Skeletal muscle tissue (tissue), 4 donors: ENCODE data around the gene CWF19L1. TPM values are rescaled to one million over a fixed set of nuclear protein-coding genes. Genes with fewer than 3 reads are reported as not detected.
A peak's percentile ranks its signal among the peaks of the same experiment; 100 is the strongest.

ENCODE experiments used
- H3K27ac ChIP-seq: one replicate; pipeline ENCODE4 v1.7.0; 2013; ENCODE audit warnings: mild to moderate bottlenecking, low read depth, low read length, inconsistent platforms
- H3K27me3 ChIP-seq, 3 donors: one replicate each; pipeline ENCODE4 v1.7.0; 2013; ENCODE audit warnings: low read length in 3 of 3; ENCODE audit not compliant: control insufficient read depth in 3 of 3, insufficient read depth in 3 of 3
- H3K36me3 ChIP-seq, 3 donors: one replicate each; pipeline ENCODE4 v1.7.0; 2013; ENCODE audit warnings: low read length in 3 of 3; ENCODE audit not compliant: control insufficient read depth in 3 of 3, insufficient read depth in 3 of 3
- H3K4me1 ChIP-seq, 3 donors: one replicate each; pipeline ENCODE4 v1.7.0; 2013; ENCODE audit warnings: low read length in 3 of 3, mild to moderate bottlenecking in 3 of 3; ENCODE audit not compliant: control insufficient read depth in 3 of 3, insufficient read depth in 3 of 3
- H3K4me3 ChIP-seq, 3 donors: one replicate each; pipeline ENCODE4 v1.7.0; 2013; ENCODE audit warnings: low read length in 3 of 3
- H3K9ac ChIP-seq, 3 donors: one replicate each; pipeline ENCODE4 v1.7.0; 2013; ENCODE audit warnings: low read length in 3 of 3, mild to moderate bottlenecking in 3 of 3, moderate library complexity in 2 of 3, low read depth in 1 of 3
- H3K9me3 ChIP-seq, 3 donors: one replicate each; pipeline ENCODE4 v1.7.0; 2013; ENCODE audit warnings: low read length in 3 of 3; ENCODE audit not compliant: control insufficient read depth in 3 of 3
- total RNA-seq: library from RNA; depleted of rRNA; stranded (reverse); fragments of >200 nt; gene quantifications from one replicate; pipeline ENCODE4 v1.2.3, GENCODE V29; 2014
- donor health status: Osteomylitis.

The CWF19L1 gene
- total RNA-seq, 1 donor from 2014 or later = 29.2 TPM

DNA sequence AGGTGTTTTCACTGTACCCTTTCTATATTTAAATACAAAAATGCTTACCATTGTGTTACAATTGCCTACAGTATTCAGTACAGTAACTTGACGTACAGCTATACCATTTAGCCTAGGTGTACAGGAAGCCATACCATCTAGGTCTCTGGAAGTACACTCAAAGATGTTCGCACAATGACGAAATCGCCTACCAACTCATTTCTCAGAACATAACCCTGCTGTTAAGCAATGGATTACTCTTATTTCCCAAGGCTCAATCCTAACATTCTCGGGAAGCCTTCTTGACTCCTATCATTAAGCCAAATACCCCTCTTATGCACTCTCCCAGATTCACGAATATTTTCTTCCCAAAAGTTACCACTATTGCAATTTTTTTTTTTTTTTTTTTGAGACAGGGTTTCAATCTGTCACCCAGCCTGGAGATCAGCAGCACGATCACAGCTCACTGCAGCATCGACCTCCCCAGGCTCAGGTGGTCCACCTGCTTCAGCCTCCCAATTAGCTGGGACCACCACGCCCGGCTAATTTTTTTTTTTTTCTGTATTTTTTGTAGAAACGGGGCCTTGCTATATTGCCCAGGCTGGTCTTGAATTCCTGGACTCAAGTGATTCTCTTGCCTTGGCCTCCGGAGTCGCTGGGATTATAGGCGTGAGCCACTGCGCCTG is 1.5 kb downstream of the CWF19L1 start:
- Histone ChIP-seq H3K27me3 (no peaks in the 10 kb centered on the region), H3K9ac (no peak overlapping the region), H3K4me3 (peak overlapping the region in 2 of 3 donors; percentile 87 to 99), H3K9me3 (no peaks in the 10 kb centered on the region), H3K4me1 (peaks cover 8 to 14% (median 12%) of the 10 kb centered on the region in 3 donors), H3K36me3 (peaks cover 2 to 8% (median 2%) of the 10 kb centered on the region in 3 donors), H3K27ac (no peak overlapping the region)

DNA sequence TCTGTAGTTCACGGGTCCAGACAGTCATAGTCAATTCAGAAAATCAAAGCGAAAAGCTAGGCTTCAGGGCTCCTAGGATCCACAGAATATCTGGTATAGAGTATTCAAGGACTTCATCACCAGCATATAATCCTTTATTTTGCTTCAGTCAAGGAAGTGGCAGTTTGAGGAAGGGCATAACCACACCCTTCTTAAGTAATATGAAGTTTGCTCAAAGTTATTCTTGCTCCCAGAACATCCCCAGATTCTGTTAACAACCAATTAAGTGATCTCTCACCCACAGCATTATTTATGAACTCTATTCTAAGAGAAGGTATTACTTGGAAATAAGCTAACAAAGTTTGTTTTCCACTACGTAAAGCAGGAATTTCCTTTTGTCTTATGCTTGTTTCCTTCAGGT is 13.2 kb downstream of the CWF19L1 start:
- Histone ChIP-seq H3K9ac (no peak overlapping the region), H3K4me1 (peaks cover 0 to 2% (median 0%) of the 10 kb centered on the region in 3 donors), H3K36me3 (peaks cover 15 to 57% (median 40%) of the 10 kb centered on the region in 3 donors), H3K27me3 (no peaks in the 10 kb centered on the region), H3K4me3 (no peak overlapping the region), H3K27ac (no peak overlapping the region), H3K9me3 (no peaks in the 10 kb centered on the region)

DNA sequence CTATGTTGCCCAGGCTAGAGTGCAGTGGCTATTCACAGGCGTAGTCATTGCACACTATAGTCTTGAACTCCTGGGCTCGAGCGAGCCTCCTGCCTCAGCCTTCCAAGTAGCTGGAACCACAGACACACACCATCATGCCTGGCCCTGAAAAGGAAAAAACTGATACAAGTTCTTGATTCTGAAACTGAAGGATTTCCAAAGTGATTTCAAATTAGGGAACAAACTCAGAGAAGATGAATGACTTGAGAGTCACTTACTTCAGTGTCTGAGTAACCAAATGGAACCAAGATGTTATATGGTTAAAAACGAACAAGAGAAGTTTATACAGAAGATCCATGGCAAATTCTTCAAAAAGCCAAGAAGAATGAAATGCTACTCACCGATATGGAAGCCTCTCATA is 14.4 kb downstream of the CWF19L1 start:
- Histone ChIP-seq H3K4me1 (peaks cover 0 to 2% (median 0%) of the 10 kb centered on the region in 3 donors), H3K9me3 (no peaks in the 10 kb centered on the region), H3K27ac (no peak overlapping the region), H3K9ac (no peak overlapping the region), H3K36me3 (peaks cover 19 to 66% (median 51%) of the 10 kb centered on the region in 3 donors), H3K4me3 (no peak overlapping the region), H3K27me3 (no peaks in the 10 kb centered on the region)

DNA sequence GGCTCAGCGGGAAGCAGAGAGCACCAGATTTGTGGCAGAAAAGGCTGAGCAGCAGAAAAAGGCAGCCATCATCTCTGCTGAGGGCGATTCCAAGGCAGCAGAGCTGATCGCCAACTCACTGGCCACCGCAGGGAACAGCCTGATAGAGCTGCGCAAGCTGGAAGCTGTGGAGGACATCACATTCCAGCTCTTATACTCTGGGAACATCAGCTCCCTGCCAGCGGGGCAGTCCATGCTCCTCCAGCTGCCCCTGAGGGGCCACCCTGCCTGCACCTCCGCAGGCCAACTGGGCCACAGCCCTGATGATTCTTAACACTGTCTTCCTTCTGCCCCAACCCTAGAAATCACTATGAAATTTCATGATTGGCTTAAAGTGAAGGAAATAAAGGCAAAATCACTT is 18.6 kb downstream of the CWF19L1 start:
- Histone ChIP-seq H3K9ac (no peak overlapping the region), H3K4me1 (no peaks in the 10 kb centered on the region), H3K36me3 (peaks cover 21 to 69% (median 58%) of the 10 kb centered on the region in 3 donors), H3K9me3 (no peaks in the 10 kb centered on the region), H3K4me3 (no peak overlapping the region), H3K27me3 (no peaks in the 10 kb centered on the region), H3K27ac (no peak overlapping the region)

DNA sequence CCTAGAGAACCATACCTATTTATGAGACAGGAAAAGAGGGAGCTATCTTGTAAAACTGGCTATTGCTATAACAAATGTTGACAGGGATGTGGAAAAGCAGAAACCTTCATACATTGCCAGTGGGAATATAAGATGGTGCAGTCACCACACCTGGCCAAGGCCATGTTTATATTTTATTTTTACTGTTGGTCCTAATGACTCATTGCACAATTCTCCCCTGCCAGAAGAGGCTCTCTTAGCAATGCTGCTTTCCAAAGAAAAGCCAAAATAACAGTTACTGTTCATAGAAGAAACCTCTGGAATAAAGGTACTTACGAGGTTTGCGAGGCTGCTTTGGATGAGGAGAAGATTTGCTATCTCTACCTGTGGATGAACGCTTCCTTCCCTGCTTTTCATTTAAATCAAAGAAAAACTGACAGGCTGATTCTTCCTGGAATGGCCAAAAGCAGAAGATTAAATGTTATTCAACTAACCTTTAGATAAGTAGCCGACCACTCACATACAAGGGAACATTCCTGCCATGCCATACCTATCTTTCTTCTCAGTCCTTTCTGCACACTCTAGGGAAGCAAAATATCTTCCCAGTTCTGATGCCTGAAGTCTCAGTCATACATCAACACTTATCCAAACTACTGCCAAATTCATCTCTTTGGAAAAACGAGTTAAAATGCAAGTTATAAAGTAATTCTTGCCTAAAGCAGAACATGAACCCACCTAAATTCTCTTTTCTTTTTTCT is 21.8 kb downstream of the CWF19L1 start:
- H3K4me3 ChIP-seq = no peak overlapping the region
- no peaks in the 10 kb centered on the region for H3K9me3 ChIP-seq
- no peak overlapping the region for H3K9ac ChIP-seq
- no peaks in the 10 kb centered on the region for H3K27me3 ChIP-seq
- H3K36me3 ChIP-seq = peaks cover 28 to 76% (median 58%) of the 10 kb centered on the region in 3 donors
- H3K27ac ChIP-seq = no peak overlapping the region
- H3K4me1 ChIP-seq = no peaks in the 10 kb centered on the region

DNA sequence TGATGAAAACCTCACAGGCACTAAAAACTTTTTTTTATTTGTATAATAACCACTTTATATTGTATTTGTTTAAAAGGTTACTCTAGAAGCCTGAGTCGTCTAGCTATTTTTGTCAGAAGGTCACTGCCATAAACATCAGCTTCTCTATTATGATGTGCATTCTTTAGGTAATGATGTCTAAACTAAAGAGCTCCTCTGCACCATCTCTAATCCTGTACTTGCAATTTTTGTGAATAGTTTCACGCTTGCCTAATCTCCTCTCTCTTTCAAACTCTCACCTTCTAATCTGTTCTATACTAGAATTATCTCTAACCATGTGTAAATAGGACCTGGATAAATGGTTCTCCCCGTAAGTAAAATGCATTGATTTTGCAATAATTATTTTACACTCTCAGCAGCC is 27.6 kb downstream of the CWF19L1 start:
- Histone ChIP-seq H3K27me3 (no peaks in the 10 kb centered on the region), H3K9ac (no peak overlapping the region), H3K36me3 (peaks cover 29 to 60% (median 48%) of the 10 kb centered on the region in 3 donors), H3K27ac (no peak overlapping the region), H3K4me1 (no peaks in the 10 kb centered on the region), H3K4me3 (no peak overlapping the region), H3K9me3 (no peaks in the 10 kb centered on the region)

DNA sequence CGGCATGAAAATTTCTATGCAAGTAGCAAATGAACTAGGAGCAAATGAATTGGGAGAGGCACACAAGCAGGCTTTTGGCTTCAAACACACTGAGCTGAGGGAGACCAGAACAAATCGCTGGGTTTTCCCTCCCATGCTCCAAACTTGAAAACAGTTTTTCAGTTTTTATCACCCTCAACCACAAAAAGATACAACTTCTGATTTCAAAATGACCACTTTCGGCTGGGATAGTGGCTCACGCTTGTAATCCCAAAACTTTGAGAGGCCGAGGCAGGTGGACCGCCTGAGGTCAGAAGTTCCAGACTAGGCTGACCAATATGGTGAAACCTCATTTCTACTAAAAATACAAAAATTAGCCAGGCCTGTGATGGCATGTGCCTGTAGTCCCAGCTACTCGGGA is 29.0 kb downstream of the CWF19L1 start:
- Histone ChIP-seq H3K9ac (no peak overlapping the region), H3K4me3 (no peak overlapping the region), H3K9me3 (no peaks in the 10 kb centered on the region), H3K27ac (no peak overlapping the region), H3K36me3 (peaks cover 23 to 62% (median 53%) of the 10 kb centered on the region in 3 donors), H3K4me1 (no peaks in the 10 kb centered on the region), H3K27me3 (no peaks in the 10 kb centered on the region)

DNA sequence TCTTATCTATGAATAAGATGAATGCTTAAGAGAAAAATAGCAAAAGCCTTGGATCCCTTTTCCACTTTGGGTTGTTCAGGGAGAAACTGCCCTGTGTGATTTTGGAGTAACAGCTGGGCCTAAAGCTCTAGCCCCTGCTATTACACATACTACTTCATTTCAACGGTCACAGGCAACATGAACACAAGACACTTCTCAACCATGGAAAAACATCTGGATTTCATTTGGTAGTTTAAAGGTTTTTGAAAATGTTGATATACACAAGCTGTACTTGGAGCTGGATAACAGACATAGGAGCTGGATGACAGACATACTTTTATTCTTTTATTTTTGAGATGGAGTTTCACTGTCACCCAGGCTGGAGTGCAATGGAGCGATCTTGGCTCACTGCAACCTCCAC is 35.3 kb downstream of the CWF19L1 start:
- Histone ChIP-seq H3K4me3 (no peak overlapping the region), H3K27me3 (no peaks in the 10 kb centered on the region), H3K36me3 (peaks cover 11 to 42% (median 34%) of the 10 kb centered on the region in 3 donors)

DNA sequence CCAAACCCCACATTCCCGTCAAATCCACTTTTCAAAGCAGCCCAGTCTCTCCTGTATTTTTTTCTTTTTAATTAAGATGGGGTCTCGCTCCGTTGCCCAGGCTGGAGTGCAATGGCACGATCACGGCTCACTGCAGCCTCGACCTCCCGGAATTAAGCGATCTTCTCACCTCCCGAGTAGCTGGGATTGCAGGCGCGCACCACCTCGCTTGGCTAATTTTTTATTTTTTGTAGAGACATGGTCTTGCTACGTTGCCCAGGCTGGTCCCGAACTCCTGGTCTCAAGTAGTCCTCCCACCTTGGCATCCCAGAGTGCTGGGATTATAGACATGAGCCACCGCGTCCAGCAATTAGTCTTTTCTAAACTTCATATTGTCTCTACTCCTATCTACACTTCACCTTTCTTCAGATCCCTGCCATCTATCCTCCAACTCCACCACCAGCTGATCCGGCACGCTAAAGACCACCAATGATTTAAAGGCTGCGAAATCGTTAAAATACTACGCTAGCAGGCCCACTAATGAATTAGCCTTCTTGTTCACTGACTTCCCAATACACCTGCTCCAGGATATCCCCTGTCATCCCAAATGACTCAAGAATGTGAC is 37.5 kb downstream of the CWF19L1 start:
- Histone ChIP-seq H3K27ac (peak overlapping the region; percentile 83), H3K36me3 (peaks cover 2 to 29% (median 26%) of the 10 kb centered on the region in 3 donors), H3K9ac (peak overlapping the region; percentile 90 to 95 (median 91))

More for the DNA sequence above, 35.3 kb downstream of the CWF19L1 start:
- Histone ChIP-seq H3K9ac (no peak overlapping the region), H3K27ac (no peak overlapping the region), H3K4me1 (peaks cover 10 to 15% (median 11%) of the 10 kb centered on the region in 3 donors), H3K9me3 (no peaks in the 10 kb centered on the region)

DNA sequence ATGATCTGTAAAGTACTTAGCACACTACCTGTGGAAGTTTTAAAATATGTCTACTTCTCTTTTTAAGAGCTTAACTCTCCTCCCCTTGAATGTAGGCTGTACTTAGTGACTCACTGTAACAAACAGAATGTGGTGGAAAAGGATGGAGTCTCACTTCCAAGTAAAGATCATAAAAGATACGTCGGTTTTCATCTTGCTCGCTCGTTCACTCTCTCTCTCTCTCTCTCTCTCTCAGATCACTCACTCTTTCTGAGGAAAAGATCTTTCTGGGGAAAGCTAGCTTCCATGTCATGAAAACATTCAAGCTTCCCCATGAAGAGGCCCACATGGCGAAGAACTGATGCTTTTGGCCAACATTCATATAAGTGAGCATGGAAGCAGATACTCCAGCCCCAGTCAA is 43.6 kb downstream of the CWF19L1 start:
- H3K27ac ChIP-seq = no peak overlapping the region
- H3K36me3 ChIP-seq = peaks cover 7 to 35% (median 24%) of the 10 kb centered on the region in 3 donors
- H3K4me3 ChIP-seq = no peak overlapping the region
- no peak overlapping the region for H3K9ac ChIP-seq
- H3K4me1 ChIP-seq = peaks cover 4 to 6% (median 5%) of the 10 kb centered on the region in 3 donors
- H3K9me3 ChIP-seq = no peaks in the 10 kb centered on the region
- H3K27me3 ChIP-seq = no peaks in the 10 kb centered on the region

More for the DNA sequence above, 37.5 kb downstream of the CWF19L1 start:
- Histone ChIP-seq H3K9me3 (no peaks in the 10 kb centered on the region), H3K4me3 (peak overlapping the region; percentile 96 to 97 (median 97)), H3K27me3 (no peaks in the 10 kb centered on the region), H3K4me1 (peaks cover 10 to 15% (median 11%) of the 10 kb centered on the region in 3 donors)
